Measurements from ENCODE around the gene STEAP3.

Gene STEAP3

DNA sequence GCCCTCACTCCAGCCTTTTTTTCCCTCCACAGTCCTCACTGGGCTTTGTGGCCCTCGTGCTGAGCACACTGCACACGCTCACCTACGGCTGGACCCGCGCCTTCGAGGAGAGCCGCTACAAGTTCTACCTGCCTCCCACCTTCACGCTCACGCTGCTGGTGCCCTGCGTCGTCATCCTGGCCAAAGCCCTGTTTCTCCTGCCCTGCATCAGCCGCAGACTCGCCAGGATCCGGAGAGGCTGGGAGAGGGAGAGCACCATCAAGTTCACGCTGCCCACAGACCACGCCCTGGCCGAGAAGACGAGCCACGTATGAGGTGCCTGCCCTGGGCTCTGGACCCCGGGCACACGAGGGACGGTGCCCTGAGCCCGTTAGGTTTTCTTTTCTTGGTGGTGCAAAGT, 39.4 kb downstream of the STEAP3 start:
- ChIA-PET CTCF (interaction anchor here (1.1 to 4.6 kb wide), 6 partner anchors 8 to 43 kb away, joined by 3 to 60 read pairs (median 13); partner anchors contain the start of gene STEAP3), POLR2A (no interaction called here)
- TF ChIP-seq, protein P1, sequence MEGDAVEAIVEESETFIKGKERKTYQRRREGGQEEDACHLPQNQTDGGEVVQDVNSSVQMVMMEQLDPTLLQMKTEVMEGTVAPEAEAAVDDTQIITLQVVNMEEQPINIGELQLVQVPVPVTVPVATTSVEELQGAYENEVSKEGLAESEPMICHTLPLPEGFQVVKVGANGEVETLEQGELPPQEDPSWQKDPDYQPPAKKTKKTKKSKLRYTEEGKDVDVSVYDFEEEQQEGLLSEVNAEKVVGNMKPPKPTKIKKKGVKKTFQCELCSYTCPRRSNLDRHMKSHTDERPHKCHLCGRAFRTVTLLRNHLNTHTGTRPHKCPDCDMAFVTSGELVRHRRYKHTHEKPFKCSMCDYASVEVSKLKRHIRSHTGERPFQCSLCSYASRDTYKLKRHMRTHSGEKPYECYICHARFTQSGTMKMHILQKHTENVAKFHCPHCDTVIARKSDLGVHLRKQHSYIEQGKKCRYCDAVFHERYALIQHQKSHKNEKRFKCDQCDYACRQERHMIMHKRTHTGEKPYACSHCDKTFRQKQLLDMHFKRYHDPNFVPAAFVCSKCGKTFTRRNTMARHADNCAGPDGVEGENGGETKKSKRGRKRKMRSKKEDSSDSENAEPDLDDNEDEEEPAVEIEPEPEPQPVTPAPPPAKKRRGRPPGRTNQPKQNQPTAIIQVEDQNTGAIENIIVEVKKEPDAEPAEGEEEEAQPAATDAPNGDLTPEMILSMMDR (IDR thresholded peaks at IDR 0.05; ENCODE audit: insufficient read depth, low read length, missing control alignments): no peak
- H3K4me3 ChIP-seq (ENCODE audit: low read depth, low read length): no peak overlapping the region
- no peak for DNase-seq (ENCODE audit: low read depth, low spot score)

DNA sequence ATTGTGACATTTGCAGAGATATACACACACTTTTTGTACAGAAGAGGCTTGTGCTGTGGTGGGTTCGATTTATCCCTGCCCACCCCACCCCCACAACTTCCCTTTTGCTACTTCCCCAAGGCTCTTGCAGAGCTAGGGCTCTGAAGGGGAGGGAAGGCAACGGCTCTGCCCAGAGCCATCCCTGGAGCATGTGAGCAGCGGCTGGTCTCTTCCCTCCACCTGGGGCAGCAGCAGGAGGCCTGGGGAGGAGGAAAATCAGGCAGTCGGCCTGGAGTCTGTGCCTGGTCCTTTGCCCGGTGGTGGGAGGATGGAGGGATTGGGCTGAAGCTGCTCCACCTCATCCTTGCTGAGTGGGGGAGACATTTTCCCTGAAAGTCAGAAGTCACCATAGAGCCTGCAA, 40.0 kb downstream of the STEAP3 start:
- DNase-seq (ENCODE audit: low read depth, low spot score): no peak
- no peak overlapping the region for H3K4me3 ChIP-seq (ENCODE audit: low read depth, low read length)
- POLR2A ChIA-PET: interaction anchor here (1.1 kb wide), 1 partner anchor 32 kb away, joined by 3 read pairs; no protein-coding TSS in a partner anchor
- TF ChIP-seq, protein P1 (IDR thresholded peaks at IDR 0.05; ENCODE audit: insufficient read depth, low read length, missing control alignments): no peak
- CTCF ChIA-PET: interaction anchor here (1.2 to 4.6 kb wide), 16 partner anchors 9 to 382 kb away, joined by 5 to 60 read pairs (median 11); partner anchors contain the start of gene STEAP3

DNA sequence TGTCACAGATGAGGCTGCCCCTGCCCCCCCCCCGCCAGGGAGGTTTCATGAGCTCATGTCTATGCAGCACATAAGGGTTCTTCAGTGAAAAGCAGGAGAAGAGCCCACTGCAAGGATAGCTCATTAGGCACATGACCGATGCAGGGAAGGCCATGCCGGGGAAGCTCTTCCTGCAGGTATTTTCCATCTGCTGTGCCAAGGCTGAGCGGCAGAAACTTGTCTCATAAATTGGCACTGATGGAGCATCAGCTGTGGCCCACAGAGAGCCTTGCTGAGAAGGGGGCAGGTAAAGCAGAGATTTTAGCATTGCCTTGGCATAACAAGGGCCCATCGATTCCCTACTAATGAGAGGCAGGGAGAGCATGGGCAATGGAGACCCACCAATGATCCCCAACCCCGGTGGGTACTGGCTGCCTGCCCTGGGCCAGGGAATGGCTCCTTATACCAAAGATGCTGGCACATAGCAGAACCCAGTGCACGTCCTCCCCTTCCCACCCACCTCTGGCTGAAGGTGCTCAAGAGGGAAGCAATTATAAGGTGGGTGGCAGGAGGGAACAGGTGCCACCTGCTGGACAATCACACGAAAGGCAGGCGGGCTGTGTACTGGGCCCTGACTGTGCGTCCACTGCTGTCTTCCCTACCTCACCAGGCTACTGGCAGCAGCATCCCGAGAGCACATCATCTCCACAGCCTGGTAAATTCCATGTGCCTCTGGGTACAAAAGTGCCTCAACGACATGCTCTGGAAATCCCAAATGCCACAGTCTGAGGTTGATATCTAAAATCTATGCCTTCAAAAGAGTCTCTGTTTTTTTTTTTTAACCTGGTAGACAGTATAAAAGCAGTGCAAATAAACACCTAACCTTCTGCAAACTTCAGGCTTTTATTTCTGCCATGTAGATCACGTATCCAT, 41.4 kb downstream of the STEAP3 start:
- POLR2A ChIA-PET: interaction anchor here (1.1 kb wide), 1 partner anchor 33 kb away, joined by 3 read pairs; no protein-coding TSS in a partner anchor
- TF ChIP-seq, protein P1 (IDR thresholded peaks at IDR 0.05; ENCODE audit: insufficient read depth, low read length, missing control alignments): peak; percentile 90
- DNase-seq (ENCODE audit: low read depth, low spot score): no peak
- H3K4me3 ChIP-seq (ENCODE audit: low read depth, low read length): no peak overlapping the region
- CTCF ChIA-PET: interaction anchor here (0.6 to 4.6 kb wide), 34 partner anchors 9 to 384 kb away, joined by 3 to 60 read pairs (median 6); partner anchors contain the start of gene STEAP3

DNA sequence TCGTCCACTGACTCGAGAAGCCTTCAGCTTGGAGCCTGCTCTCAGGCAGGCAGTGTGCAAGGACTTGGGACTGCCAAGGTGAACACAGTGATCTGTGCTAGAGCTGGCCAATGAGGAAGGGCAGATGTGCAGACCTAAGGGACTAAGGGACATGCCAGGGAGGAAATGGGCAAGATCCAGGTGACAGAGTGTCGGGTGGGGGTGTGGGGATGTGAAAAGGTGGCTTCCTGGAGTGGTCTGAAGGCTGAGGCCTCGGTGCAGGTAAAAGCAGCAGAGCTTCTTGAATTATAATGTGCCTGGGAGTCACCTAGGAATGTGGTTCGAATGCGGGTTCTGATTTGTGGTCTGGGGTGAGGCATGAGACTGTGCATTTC, 42.0 kb downstream of the STEAP3 start:
- ChIA-PET POLR2A (no interaction called here), CTCF (interaction anchor here (0.7 to 4.6 kb wide), 22 partner anchors 9 to 384 kb away, joined by 3 to 60 read pairs (median 5); partner anchors contain the start of gene STEAP3)
- no peak for DNase-seq (ENCODE audit: low read depth, low spot score)
- TF ChIP-seq, protein P1 (IDR thresholded peaks at IDR 0.05; ENCODE audit: insufficient read depth, low read length, missing control alignments): no peak
- H3K4me3 ChIP-seq (ENCODE audit: low read depth, low read length): no peak overlapping the region

DNA sequence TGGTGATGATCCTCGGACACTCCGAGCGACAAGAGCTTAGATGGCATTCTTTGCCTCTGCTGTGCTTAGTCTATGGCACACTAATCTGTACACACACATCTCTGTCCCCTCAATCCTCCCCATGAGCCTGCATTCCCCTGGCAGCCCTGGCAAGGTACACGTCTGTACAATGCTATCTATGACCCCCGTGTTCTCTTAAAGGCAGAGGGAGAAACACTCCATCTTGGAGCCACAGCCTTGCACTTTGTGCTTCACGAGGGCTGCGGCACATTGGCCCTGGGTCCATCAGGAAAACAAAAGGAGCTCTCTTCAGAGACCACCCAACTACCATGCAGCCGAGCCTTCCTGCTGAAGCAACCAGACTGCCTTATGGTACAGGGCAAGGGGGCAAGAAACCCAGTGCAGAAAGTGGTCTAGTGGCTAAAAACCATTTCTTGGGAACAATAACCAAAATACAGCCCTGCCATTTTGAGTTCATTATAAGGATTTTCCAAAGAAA, 42.5 kb downstream of the STEAP3 start:
- CTCF ChIA-PET: interaction anchor here (0.7 to 4.6 kb wide), 25 partner anchors 8 to 385 kb away, joined by 3 to 60 read pairs (median 5); partner anchors contain the start of gene STEAP3

More for the DNA sequence above, 42.5 kb downstream of the STEAP3 start:
- POLR2A ChIA-PET: no interaction called here
- DNase-seq (ENCODE audit: low read depth, low spot score): no peak
- no peak overlapping the region for H3K4me3 ChIP-seq (ENCODE audit: low read depth, low read length)
- TF ChIP-seq, protein P1 (IDR thresholded peaks at IDR 0.05; ENCODE audit: insufficient read depth, low read length, missing control alignments): no peak

All from AG04449 (cell line).